SKM-1 treated with dmso at 0.1 percent for 144 hours (cell line): ENCODE measurements around the gene PHTF2.
"Not testable (repeated sequence)": the region's sequence is repeated elsewhere in the genome, so short reads cannot be mapped to it uniquely, and the experiment has no call there.

ENCODE experiments used
- DNase-seq: peaks from one replicate; lab custom pipeline; 2025; ENCODE audit not compliant: unreplicated experiment; lab: John Stamatoyannopoulos, UW

PHTF2 gene

GRCh38 chr7:77873416-77874327 lies 75.1 kb downstream of the PHTF2 start:
- DNase-seq: not testable (repeated sequence)

- DNase-seq: no peak
Observed at GRCh38 chr7:77877791-77878190, 79.2 kb downstream of the PHTF2 start.

- DNase-seq: no peak
Observed at GRCh38 chr7:77878500-77878899, 79.9 kb downstream of the PHTF2 start.

DNA sequence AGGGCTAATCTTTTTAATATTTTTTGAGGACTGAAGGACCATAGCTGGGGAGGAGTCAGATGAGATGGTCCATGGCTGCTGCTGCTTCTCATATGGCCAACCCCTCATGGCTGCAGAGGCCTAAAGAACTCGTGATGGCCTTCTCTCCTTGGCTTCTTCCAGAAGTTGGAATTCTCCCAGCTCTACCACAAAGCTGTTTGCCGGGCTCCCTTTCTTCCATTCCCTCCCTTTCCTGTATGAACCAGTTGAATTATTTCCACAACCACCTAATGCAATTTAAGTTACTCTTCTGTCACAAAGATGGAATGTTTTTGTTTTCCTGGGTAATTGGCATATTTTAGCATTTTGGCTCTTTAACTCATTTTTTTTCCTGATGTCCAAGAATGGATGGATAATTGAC lies 80.7 kb downstream of the PHTF2 start:
- no peak for DNase-seq

GRCh38 chr7:77881871-77882270 lies 83.3 kb downstream of the PHTF2 start:
- DNase-seq: no peak

- DNase-seq: no peak
Observed at GRCh38 chr7:77885155-77885554, 86.6 kb downstream of the PHTF2 start.

GRCh38 chr7:77887567-77887966 lies 89.0 kb downstream of the PHTF2 start:
- DNase-seq: no peak

- DNase-seq: no peak
Observed at GRCh38 chr7:77888998-77889397, 90.4 kb downstream of the PHTF2 start.

GRCh38 chr7:77893813-77894212 lies 95.2 kb downstream of the PHTF2 start:
- DNase-seq: no peak

- DNase-seq: peak; percentile 2
Observed at GRCh38 chr7:77894574-77895091, 96.1 kb downstream of the PHTF2 start.

GRCh38 chr7:77895905-77896304 lies 97.3 kb downstream of the PHTF2 start:
- DNase-seq: no peak

GRCh38 chr7:77897004-77897547 lies 98.5 kb downstream of the PHTF2 start:
- no peak for DNase-seq

GRCh38 chr7:77899516-77899915 lies 100.9 kb downstream of the PHTF2 start:
- DNase-seq: no peak

DNA sequence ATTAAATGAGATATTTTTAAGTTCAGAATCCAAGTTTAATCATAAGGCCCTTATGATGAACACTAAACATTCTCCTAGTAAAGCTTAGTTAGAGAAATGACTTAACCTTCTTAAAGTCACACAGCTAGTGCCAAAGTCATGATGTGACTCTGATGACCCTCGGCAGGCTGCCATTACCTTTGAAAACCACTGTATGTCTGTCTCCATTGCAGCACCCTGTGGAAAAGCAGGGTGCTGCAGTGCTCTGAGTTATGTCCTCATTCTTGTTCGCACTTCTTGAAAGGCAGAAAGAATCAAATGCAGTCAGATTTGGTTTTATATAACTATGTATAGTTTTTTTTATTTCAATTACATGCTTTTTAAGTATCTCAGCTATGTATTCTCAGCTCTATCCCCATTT lies 105.0 kb downstream of the PHTF2 start:
- DNase-seq: no peak

- no peak for DNase-seq
Observed at GRCh38 chr7:77904252-77904651, 105.7 kb downstream of the PHTF2 start.

DNA sequence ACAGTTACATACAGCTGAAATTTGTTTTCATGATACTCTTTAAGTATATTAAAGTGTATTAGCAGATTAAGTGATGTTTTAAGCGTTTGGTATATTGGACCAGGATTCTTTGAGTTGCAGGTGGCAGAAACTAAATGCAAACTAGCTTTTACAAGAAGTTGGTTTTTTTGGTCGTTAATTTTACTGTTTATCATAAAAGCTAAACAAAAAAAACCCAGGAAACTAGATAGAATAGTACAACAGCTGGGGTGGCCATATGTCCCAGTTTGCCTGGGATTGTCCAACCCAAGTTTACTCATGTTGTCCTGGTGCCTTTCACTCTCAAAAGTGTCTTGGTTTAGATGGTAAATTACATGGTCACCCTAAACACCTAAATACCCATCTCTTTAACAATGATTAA lies 108.7 kb downstream of the PHTF2 start:
- DNase-seq: no peak

GRCh38 chr7:77908664-77909063 lies 110.1 kb downstream of the PHTF2 start:
- DNase-seq: no peak

DNA sequence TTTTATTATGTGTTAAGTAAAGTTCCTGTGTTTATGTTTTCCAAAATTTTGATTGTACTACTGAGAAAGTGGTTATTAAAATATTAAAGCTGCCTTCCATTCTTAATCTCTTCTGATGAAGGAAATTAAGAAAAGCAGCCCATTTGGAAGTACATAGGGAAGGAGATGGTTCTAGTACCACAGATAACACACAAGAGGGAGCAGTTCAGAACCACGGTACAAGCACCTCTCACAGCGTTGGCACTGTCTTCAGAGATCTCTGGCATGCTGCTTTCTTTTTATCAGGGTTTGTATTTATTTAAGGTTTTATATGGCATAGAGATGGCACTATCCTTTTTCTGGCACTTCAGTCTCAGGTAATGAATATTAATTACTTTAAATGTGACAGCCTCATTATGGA lies 111.6 kb downstream of the PHTF2 start:
- no peak for DNase-seq

DNA sequence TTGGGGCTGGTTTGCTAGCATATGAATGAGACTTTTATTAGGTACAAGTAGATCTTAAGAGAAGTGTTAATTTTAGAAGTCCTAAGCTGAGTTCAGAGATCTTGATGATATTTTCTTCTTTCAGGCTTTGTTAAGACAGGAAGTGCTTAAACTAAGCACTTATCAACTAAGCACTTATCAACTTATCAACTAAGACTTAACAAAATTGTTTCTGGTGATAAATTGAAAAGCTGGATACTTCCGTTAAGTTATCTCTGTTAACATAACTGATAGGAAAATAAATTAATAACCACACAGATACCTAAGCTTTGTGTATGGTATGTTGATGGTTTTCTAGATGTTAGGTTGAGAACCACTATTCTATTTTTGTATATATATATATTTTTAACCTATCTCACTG lies 113.7 kb downstream of the PHTF2 start:
- no peak for DNase-seq

DNA sequence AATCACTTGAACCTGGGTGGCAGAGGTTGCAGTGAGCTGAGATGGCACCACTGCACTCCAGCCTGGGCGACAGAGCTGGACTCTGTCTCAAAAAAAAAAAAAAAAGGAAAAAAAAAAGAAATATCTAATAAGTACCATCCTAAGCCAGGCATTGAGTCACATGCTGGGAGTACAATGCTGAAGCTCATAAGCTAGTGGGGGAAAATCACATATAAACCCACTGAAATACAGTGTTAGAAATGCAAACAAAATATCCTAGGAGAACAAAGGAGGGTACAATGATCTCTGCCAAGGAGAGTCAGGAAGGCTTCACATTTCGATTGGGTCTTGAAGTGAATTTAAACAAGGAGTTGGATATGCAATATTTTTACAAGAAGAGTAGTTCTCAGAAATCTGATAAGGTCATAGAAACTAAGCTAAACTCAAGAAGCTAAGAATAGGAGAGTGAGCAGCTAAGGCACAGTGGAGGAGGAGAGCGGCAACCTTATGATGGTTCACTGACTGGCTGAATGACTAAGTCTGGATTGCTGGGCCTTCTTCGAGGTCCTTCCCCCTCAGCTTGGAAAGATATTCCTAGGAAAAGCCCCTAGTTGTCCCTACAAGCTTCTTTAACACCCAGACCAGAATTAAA lies 115.5 kb downstream of the PHTF2 start:
- DNase-seq: no peak

DNA sequence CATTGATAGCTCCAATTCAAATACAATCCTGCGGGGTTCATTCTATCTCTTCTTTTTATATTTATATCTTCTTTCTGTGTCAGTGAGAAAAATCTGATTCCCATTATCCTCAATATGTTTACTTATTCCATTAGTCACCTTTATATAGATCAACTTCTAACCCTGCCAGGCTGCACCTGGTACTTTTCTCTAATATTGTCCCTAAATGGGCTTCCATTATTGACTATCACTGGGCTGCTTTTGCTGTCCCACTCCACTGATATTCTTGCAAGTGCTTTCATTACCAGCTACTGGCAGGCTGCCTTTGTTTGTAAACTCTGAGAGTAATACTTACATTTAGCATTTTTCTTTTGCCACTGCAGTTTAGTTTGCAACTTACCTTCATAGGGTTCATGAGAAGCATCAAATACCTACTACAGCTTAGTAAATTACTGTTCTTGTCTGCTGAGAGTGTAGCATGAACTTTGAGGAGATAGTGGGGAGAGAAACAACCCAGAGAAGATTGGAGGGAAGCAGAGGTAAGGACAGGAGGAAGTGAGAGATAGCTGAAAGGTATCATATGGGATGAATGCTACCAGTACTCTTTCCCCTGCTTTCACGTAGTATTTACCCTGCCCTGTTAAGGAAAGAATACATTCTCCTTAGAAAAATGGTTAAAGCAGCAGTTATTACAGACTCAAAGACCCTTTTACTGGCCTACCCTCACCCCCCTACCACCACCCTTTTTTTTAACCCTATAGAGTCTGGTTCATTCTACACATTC lies 119.1 kb downstream of the PHTF2 start:
- no peak for DNase-seq
